SH-SY5Y (cell line): ENCODE measurements around the gene GATAD1.

Experiments
- GATA2 ChIP-seq: IDR thresholded peaks from 2 replicates; pipeline ENCODE4 v1.6.1; 2011; ENCODE audit warnings: mild to moderate bottlenecking, low read depth, low read length
- GATA3 ChIP-seq: IDR thresholded peaks from 2 replicates; pipeline ENCODE4 v1.6.1; 2011; ENCODE audit warnings: low read depth, mild to moderate bottlenecking, low read length, moderate library complexity

DNA sequence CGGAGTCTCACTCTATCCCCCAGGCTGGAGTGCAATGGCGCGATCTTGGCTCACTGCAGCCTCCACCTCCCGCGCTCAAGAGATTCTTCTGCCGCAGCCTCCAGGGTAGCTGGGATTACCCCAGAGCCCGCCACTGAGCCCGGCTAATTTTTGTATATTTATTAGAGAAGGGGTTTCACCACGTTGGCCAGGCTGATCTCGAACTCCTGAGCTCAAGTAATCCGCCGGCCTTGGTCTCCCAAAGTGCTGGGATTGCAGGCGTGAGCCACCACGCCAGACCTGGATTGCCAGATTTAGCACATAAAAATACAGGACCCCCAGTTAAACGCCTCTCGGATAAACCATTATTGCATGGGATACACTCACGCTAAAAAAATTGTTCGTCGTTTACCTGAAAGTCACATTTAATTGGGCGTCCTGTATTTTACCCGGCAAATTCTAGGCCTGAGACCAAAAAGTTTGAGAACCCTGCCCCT is 375 bp upstream of the GATAD1 start:
- TF ChIP-seq GATA3 (no peak), GATA2 (no peak)
